K562 (cell line): ENCODE measurements around the gene GPAT2.
"Not testable (repeated sequence)": the region's sequence is repeated elsewhere in the genome, so short reads cannot be mapped to it uniquely, and the experiment has no call there.

Experiments
- EZH2 ChIP-seq: IDR thresholded peaks from 2 replicates; pipeline ENCODE4 v1.6.1; 2012; ENCODE audit warnings: low read depth, mild to moderate bottlenecking, inconsistent platforms, low read length, borderline replicate concordance
- FOS ChIP-seq: IDR thresholded peaks from 3 replicates; pipeline ENCODE4 v1.6.1; 2011; ENCODE audit not compliant: insufficient read length; ENCODE audit errors: extremely low read depth
- HIVEP1 ChIP-seq: fragments of 250-450 bp; sonication (Bioruptor Pico); IDR thresholded peaks from 2 replicates; pipeline ENCODE4 v1.4.0; 2020; ENCODE audit warnings: mild to moderate bottlenecking
- POLR2AphosphoS2 ChIP-seq: IDR thresholded peaks from 2 replicates; pipeline ENCODE4 v1.6.1; 2012; ENCODE audit warnings: low read length, improper control_type of control experiment
- POLR2B ChIP-seq: fragments of 450-650 bp; IDR thresholded peaks from 2 replicates; pipeline ENCODE4 v1.6.1; 2018; ENCODE audit warnings: low read depth; ENCODE audit not compliant: partially characterized antibody
- PRMT5 ChIP-seq: sonication (generic); formaldehyde crosslinking; IDR thresholded peaks from 2 replicates; pipeline ENCODE4 v1.5.0; 2020; ENCODE audit warnings: missing genetic modification reagents
- SMAD3 ChIP-seq: fragments of 450-650 bp; formaldehyde crosslinking; conservative IDR thresholded peaks from 2 replicates; pipeline ENCODE4 v1.4.0; 2020; ENCODE audit warnings: mild to moderate bottlenecking
- SMARCE1 ChIP-seq: fragments of 450-650 bp; IDR thresholded peaks from 2 replicates; pipeline ENCODE4 v1.7.1; 2016; ENCODE audit warnings: mild to moderate bottlenecking
- ZNF232 ChIP-seq: sonication (generic); formaldehyde crosslinking; IDR thresholded peaks from 2 replicates; pipeline ENCODE4 v1.8.0; 2022; ENCODE audit warnings: mild to moderate bottlenecking, missing genetic modification reagents
- ZNF717 ChIP-seq: fragments of 250-450 bp; sonication (Bioruptor Pico); IDR thresholded peaks from 2 replicates; pipeline ENCODE4 v1.5.0; 2021
- TF ChIP-seq, protein P1 (sequence below), 3 experiments: IDR thresholded peaks in 2 of 3; conservative IDR thresholded peaks in 1 of 3; 2 replicates each; pipeline ENCODE4 v1.5.1; 2011 to 2012; ENCODE audit warnings: low read length in 3 of 3, mild to moderate bottlenecking in 3 of 3, control low read depth in 2 of 3, improper control_type of control experiment in 1 of 3, inconsistent platforms in 1 of 3, low read depth in 1 of 3, mixed read lengths in 1 of 3, moderate library complexity in 1 of 3; ENCODE audit not compliant: insufficient read depth in 2 of 3

DNA sequence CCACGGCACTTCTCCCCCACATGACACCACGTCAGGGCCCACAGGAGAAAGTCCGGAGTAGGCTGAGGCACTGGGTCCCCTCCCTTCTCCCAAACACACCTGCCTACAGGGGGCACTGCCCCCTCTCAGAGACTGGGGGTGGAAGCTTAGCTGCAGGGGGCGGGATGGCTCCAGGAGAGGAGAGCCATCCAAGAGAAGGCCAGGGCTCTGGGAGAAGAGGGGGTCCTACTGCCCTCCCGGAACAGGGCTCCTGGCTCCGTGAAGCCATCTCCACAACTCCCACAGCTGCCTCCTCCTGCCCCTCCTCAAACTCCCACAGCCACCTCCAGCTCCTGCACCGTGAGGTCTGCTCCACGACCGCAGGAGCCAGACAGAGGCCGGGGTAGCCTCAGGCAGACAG, 25.6 kb upstream of the GPAT2 start:
- TF ChIP-seq POLR2AphosphoS2; EZH2; FOS; HIVEP1 (CRISPR knock-in tag); PRMT5; ZNF232 (CRISPR knock-in tag); POLR2B; ZNF717 (CRISPR knock-in tag); SMAD3 (CRISPR knock-in tag); SMARCE1: not testable (repeated sequence)
- TF ChIP-seq, protein P1, sequence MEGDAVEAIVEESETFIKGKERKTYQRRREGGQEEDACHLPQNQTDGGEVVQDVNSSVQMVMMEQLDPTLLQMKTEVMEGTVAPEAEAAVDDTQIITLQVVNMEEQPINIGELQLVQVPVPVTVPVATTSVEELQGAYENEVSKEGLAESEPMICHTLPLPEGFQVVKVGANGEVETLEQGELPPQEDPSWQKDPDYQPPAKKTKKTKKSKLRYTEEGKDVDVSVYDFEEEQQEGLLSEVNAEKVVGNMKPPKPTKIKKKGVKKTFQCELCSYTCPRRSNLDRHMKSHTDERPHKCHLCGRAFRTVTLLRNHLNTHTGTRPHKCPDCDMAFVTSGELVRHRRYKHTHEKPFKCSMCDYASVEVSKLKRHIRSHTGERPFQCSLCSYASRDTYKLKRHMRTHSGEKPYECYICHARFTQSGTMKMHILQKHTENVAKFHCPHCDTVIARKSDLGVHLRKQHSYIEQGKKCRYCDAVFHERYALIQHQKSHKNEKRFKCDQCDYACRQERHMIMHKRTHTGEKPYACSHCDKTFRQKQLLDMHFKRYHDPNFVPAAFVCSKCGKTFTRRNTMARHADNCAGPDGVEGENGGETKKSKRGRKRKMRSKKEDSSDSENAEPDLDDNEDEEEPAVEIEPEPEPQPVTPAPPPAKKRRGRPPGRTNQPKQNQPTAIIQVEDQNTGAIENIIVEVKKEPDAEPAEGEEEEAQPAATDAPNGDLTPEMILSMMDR (IDR thresholded peaks at IDR 0.05 in 2 of 3, conservative IDR thresholded peaks at IDR 0.05 in 1 of 3; ENCODE audit: insufficient read depth in 2 of 3, low read depth in 1 of 3, low read length in 3 of 3): not testable (repeated sequence)
